HPDE6-E6E7 (cell line): ENCODE results near the gene C11orf97.
A peak's percentile ranks its signal among the peaks of the same experiment; 100 is the strongest.
"Not testable (repeated sequence)": the region's sequence is repeated elsewhere in the genome, so short reads cannot be mapped to it uniquely, and the experiment has no call there.

ENCODE experiments used
- DNase-seq: peaks from one replicate; pipeline ENCODE4 v3.0.0; 2011; ENCODE audit warnings: missing footprints; ENCODE audit errors: extremely low spot score

Gene C11orf97

DNA sequence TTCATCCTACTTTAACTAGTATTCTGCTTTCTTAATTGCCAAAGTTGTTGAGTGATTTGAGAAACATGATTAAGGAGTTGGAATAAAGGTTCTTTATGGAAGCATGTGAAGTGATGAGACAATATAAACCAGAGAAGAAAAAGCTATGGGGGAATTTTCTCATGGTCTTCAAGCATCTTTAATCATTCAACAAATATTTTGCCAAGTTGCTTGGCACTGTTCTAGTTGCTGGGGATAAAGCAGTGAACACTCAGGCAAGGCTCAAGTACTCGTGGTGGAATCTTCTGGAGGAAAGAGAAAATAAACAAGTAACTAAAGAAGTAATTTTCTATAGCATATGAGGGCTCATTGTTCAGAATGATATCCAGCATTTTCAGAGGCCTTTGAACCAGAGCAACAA is 45.7 kb downstream of the C11orf97 start:
- no peak for DNase-seq

- DNase-seq = no peak
Measured at GRCh38 chr11:94558468-94558867, 46.2 kb downstream of the C11orf97 start.

DNA sequence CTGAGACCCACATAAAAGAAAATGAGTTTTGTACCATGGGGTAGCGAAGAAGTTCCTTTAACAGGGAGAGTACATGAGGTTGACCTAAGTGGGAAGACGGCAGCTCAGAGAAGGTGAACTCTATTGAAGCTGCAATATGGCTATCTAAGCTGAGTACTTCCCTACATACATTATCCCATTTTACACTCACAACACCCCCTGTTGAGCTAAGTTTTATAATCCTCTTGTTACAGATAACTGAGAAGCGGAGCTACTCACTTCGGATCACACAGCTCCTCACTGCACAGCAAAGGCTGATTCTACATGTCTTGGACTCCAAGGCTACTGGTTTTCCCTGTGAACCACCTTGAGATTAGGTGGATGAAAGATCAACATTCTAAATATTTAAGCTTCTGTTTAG is 46.7 kb downstream of the C11orf97 start:
- no peak for DNase-seq

DNA sequence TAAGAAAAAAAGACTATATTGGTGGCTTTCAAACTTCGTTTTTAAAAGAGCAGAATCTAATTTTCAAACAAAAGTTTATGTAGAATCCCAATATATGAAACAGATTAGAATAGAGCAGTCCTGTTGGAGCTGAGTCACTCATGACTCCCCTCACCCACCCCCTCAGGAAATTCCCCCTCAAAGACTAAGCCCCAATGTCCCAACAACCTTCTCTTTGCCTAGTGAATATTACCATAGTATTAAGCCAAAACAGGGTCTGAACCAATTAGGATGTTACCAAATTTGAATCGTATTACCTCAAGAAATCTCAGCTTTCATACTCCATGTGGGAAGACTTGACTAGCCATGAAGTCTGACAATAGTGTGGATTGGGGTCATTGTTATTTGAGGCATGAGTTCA is 47.1 kb downstream of the C11orf97 start:
- no peak for DNase-seq

GRCh38 chr11:94560834-94561233 is 48.6 kb downstream of the C11orf97 start:
- no peak for DNase-seq

- peak; percentile 82 for DNase-seq
Measured at GRCh38 chr11:94563176-94563847, 51.1 kb downstream of the C11orf97 start.

DNA sequence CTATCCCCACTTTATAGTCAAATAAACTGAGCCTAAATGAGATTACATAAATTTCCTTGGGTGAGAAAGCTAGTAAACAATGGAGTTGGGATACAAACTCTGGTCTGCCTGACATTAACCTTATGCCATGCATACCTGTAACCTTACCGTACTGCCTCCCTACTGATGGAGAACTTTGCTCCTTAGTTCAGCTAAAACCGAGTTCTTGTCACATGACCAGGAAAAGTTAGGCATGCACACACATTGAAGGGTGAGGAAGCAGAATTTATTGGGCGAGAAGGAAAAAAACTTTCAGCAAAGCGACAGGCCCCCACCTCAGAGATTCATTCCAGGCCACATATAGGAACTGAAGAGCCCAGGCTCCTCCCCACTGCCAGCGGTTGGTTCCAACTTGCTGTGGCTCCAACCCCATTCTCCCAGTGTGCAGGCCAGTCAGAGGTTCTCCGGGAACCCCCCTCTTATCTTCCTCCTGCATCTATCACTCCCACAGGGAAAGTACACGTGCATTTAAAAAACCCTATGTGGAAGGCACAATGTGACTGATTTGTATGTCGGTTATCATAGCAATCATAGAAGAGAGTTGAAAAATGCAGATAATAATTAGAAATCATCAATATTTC is 51.7 kb downstream of the C11orf97 start:
- no peak for DNase-seq

DNA sequence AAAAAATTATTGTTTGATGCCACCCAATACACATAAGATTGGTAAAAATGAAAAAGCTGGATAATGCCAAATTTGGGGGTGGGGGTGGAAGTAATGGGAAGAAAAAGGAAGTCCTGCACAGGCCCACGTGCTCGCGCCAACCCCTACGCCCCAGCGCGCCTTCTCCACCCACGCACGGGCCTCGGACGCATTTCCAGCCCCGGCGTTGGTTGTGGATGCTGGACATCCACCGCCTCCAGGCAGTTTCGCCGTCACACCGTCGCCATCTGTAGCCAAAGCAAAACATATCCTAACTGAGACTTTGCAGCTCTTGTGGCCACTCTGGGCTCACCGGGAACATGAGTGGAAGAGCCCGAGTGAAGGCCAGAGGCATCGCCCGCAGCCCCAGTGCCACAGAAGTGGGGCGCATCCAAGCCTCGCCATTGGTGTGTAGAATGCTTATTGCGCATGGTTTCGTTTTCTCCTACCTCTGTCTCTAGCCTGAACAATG is 55.0 kb downstream of the C11orf97 start, which contains the start of gene PIWIL4:
Gene PIWIL4 (plus strand): TSS at position 188 of the 490 bp plus-strand sequence. CDS start 151 bp downstream, at position 339.
- DNase-seq = no peak

DNA sequence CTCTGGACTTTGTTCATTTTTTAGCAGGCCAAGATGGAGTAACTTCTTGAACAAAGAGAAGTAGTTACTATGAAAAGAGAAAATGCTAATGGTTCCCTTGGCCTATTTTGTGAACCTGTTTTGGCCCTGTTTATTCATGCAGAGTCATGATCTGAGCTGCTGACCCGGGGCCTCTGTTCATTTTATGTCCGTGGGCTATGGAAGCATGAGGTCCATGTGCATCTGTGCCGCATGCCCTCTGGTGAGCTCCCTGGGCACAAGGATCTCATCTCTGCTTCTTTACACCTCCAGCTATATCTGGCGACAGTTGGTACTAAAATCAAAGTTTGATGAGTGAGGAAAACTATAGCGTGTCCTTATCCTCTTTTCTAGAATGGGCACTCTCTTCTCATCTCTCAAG is 55.9 kb downstream of the C11orf97 start:
- no peak for DNase-seq

DNA sequence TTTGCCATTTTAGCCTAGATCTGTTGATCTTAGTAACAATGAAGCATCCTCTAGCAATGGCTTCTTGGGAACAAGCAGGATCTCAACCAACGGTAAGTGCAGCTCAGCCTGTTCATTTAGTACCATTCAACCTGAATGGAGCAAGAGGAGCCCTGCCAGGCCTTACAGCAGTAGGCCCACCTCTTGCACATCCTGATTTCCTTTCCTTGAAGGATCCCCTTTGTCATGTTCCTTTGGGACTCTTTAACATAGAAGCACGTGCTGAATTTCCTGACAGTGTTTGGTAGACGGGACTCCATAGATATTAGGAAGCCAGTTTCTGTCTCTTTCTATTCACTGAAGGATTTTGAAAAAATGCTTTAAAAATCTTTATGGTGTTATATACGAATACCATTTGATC is 56.5 kb downstream of the C11orf97 start:
- DNase-seq = no peak

GRCh38 chr11:94572975-94573374 is 60.7 kb downstream of the C11orf97 start:
- not testable (repeated sequence) for DNase-seq

- DNase-seq = no peak
Measured at GRCh38 chr11:94574193-94574961, 62.1 kb downstream of the C11orf97 start.

DNA sequence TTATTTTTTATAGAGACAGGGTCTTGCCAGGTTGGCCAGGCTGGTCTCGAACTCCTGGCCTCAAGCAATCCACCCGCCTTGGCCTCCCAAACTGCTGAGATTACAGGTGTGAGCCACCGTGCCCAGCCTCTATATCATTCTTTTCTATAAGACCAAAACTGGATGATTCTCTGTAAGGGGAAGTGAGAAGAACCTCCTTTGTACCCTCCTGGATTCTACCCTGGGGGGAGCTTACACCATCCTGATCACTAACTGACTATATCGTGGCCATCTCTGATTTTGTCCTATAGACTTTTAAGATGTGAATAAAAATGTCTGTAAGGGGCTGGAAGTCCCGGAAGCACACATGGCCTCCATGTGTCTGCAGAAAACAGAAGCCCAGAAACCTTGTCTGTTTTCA is 64.0 kb downstream of the C11orf97 start:
- no peak for DNase-seq

DNA sequence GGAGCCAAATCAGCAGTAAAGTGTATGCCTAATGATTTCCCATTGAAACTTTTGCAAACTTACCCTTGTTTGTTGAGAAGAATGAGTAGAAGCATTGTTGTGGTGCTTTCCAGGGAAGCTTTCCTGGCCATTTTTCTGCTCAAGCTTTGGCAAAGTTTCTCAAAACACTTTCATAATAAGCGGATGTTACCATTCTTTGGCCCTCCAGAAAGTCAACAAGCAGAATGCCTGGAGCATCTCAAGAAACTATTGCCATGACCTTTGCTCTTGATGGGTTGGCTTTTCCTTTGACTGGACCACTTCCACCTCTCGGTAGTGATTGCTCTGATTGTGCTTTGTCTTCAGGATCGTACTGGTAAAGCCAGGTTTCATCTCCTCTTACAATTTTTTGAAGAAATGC is 65.6 kb downstream of the C11orf97 start:
- DNase-seq = no peak
